Subcutaneous abdominal adipose tissue (tissue), 5 donors: Measurements from ENCODE around the gene UTP25.

Experiments
- H3K27ac ChIP-seq: one replicate; pipeline ENCODE4 v1.7.0; 2013; ENCODE audit warnings: low read depth, mild to moderate bottlenecking, inconsistent platforms, low read length, moderate library complexity
- H3K27me3 ChIP-seq, 5 donors: one replicate each; pipeline ENCODE4 v1.7.0; 2013; ENCODE audit warnings: low read length in 5 of 5, inconsistent platforms in 1 of 5; ENCODE audit not compliant: control insufficient read depth in 5 of 5, insufficient read depth in 4 of 5
- H3K36me3 ChIP-seq, 5 donors: one replicate each; pipeline ENCODE4 v1.7.0; 2013; ENCODE audit warnings: low read length in 5 of 5; ENCODE audit not compliant: control insufficient read depth in 5 of 5, insufficient read depth in 5 of 5
- H3K4me1 ChIP-seq, 5 donors: one replicate each; pipeline ENCODE4 v1.7.0; 2013; ENCODE audit warnings: low read length in 5 of 5, mild to moderate bottlenecking in 3 of 5, moderate library complexity in 1 of 5; ENCODE audit not compliant: control insufficient read depth in 5 of 5, insufficient read depth in 5 of 5
- H3K4me3 ChIP-seq, 5 donors: one replicate each; pipeline ENCODE4 v1.7.0; 2013; ENCODE audit warnings: low read length in 5 of 5, low read depth in 1 of 5
- H3K9ac ChIP-seq, 5 donors: one replicate each; pipeline ENCODE4 v1.7.0; 2013; ENCODE audit warnings: low read length in 5 of 5, mild to moderate bottlenecking in 4 of 5, moderate library complexity in 3 of 5
- H3K9me3 ChIP-seq, 5 donors: one replicate each; pipeline ENCODE4 v1.7.0; 2013; ENCODE audit warnings: low read length in 5 of 5; ENCODE audit not compliant: control insufficient read depth in 5 of 5
- donor health status: healthy.
- donor health status: healthy.
- donor health status: healthy.
- donor health status: healthy.
- donor health status: healthy.

Gene UTP25

GRCh38 chr1:209870151-209870831 lies 42.5 kb downstream of the UTP25 start:
- H3K27ac ChIP-seq = no peak overlapping the region

GRCh38 chr1:209871006-209871405 lies 43.2 kb downstream of the UTP25 start:
- Histone ChIP-seq H3K9ac (no peak overlapping the region), H3K36me3 (no peaks in the 10 kb centered on the region), H3K27ac (no peak overlapping the region), H3K9me3 (peaks cover 0 to 4% (median 0%) of the 10 kb centered on the region in 5 donors), H3K27me3 (peaks cover 0 to 5% (median 0%) of the 10 kb centered on the region in 5 donors), H3K4me3 (no peak overlapping the region), H3K4me1 (no peaks in the 10 kb centered on the region)

More at GRCh38 chr1:209870151-209870831, 42.5 kb downstream of the UTP25 start:
- peaks cover 0 to 4% (median 0%) of the 10 kb centered on the region in 5 donors for H3K9me3 ChIP-seq
- no peak overlapping the region for H3K9ac ChIP-seq
- no peaks in the 10 kb centered on the region for H3K36me3 ChIP-seq
- no peaks in the 10 kb centered on the region for H3K4me1 ChIP-seq
- no peak overlapping the region for H3K4me3 ChIP-seq
- H3K27me3 ChIP-seq = peaks cover 0 to 5% (median 0%) of the 10 kb centered on the region in 5 donors

GRCh38 chr1:209871430-209871829 lies 43.7 kb downstream of the UTP25 start:
- no peak overlapping the region for H3K27ac ChIP-seq
- H3K36me3 ChIP-seq = no peaks in the 10 kb centered on the region
- no peaks in the 10 kb centered on the region for H3K4me1 ChIP-seq
- no peak overlapping the region for H3K9ac ChIP-seq
- peaks cover 0 to 4% (median 0%) of the 10 kb centered on the region in 5 donors for H3K9me3 ChIP-seq
- H3K27me3 ChIP-seq = peaks cover 0 to 5% (median 0%) of the 10 kb centered on the region in 5 donors
- H3K4me3 ChIP-seq = no peak overlapping the region

- no peak overlapping the region for H3K9ac ChIP-seq
- H3K9me3 ChIP-seq = no peaks in the 10 kb centered on the region
- H3K4me3 ChIP-seq = no peak overlapping the region
- H3K4me1 ChIP-seq = no peaks in the 10 kb centered on the region
- H3K27me3 ChIP-seq = peaks cover 0 to 5% (median 0%) of the 10 kb centered on the region in 5 donors
- H3K27ac ChIP-seq = no peak overlapping the region
- no peaks in the 10 kb centered on the region for H3K36me3 ChIP-seq
These were observed 45.5 kb downstream of the UTP25 start for GRCh38 chr1:209873067-209873799.

- peaks cover 0 to 9% (median 6%) of the 10 kb centered on the region in 5 donors for H3K27me3 ChIP-seq
- no peaks in the 10 kb centered on the region for H3K36me3 ChIP-seq
- H3K4me1 ChIP-seq = no peaks in the 10 kb centered on the region
- no peaks in the 10 kb centered on the region for H3K9me3 ChIP-seq
- H3K27ac ChIP-seq = no peak overlapping the region
- H3K4me3 ChIP-seq = no peak overlapping the region
- H3K9ac ChIP-seq = no peak overlapping the region
These were observed 47.7 kb downstream of the UTP25 start for GRCh38 chr1:209875515-209875914.

- Histone ChIP-seq H3K4me3 (no peak overlapping the region), H3K27ac (no peak overlapping the region), H3K27me3 (peaks cover 4 to 13% (median 10%) of the 10 kb centered on the region in 5 donors), H3K36me3 (no peaks in the 10 kb centered on the region), H3K9ac (no peak overlapping the region), H3K4me1 (no peaks in the 10 kb centered on the region), H3K9me3 (no peaks in the 10 kb centered on the region)
These were observed 48.5 kb downstream of the UTP25 start for GRCh38 chr1:209876078-209876800.

GRCh38 chr1:209877087-209877764 lies 49.5 kb downstream of the UTP25 start:
- no peaks in the 10 kb centered on the region for H3K9me3 ChIP-seq
- no peak overlapping the region for H3K4me3 ChIP-seq
- H3K36me3 ChIP-seq = no peaks in the 10 kb centered on the region
- no peaks in the 10 kb centered on the region for H3K4me1 ChIP-seq
- H3K9ac ChIP-seq = no peak overlapping the region
- no peak overlapping the region for H3K27ac ChIP-seq
- H3K27me3 ChIP-seq = peaks cover 4 to 12% (median 9%) of the 10 kb centered on the region in 5 donors

- H3K9ac ChIP-seq = no peak overlapping the region
- H3K27ac ChIP-seq = no peak overlapping the region
- no peak overlapping the region for H3K4me3 ChIP-seq
- H3K36me3 ChIP-seq = no peaks in the 10 kb centered on the region
- no peaks in the 10 kb centered on the region for H3K9me3 ChIP-seq
- peaks cover 4 to 13% (median 9%) of the 10 kb centered on the region in 5 donors for H3K27me3 ChIP-seq
- no peaks in the 10 kb centered on the region for H3K4me1 ChIP-seq
These were observed 51.2 kb downstream of the UTP25 start for GRCh38 chr1:209878964-209879363.

- no peaks in the 10 kb centered on the region for H3K36me3 ChIP-seq
- no peaks in the 10 kb centered on the region for H3K9me3 ChIP-seq
- H3K27me3 ChIP-seq = peaks cover 4 to 13% (median 9%) of the 10 kb centered on the region in 5 donors
- no peak overlapping the region for H3K9ac ChIP-seq
- H3K27ac ChIP-seq = no peak overlapping the region
- H3K4me1 ChIP-seq = no peaks in the 10 kb centered on the region
- H3K4me3 ChIP-seq = no peak overlapping the region
These were observed 51.8 kb downstream of the UTP25 start for GRCh38 chr1:209879539-209879938.
